ENCODE data around the gene PSMD10. TPM values are rescaled to one million over a fixed set of nuclear protein-coding genes. Genes with fewer than 3 reads are reported as not detected.

The PSMD10 gene
- total RNA-seq, 4 donors from 2014 or later: 32.9 to 46.1 (median 37.8) TPM

DNA sequence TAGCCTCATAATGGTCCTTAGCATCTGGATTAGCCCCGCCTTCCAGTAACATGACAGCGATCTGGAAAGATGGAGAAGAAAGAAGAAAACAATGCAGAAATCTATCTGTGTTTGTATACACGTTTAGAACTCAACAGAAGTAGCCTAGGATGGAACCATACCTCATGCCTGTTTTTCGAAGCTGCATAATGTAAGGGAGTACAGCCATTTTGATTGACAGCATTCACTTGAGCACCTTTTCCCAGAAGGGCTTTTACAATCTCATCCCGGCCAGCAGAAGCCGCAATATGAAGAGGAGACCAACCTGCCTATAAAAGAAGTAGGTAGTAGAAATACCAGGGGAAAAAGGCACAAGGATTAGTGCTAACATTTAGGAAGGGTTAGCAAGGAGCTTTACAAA lies 3.5 kb downstream of the PSMD10 start:
- Histone ChIP-seq H3K27me3 (no peaks in the 10 kb centered on the region), H3K9me3 (no peaks in the 10 kb centered on the region), H3K27ac (no peak overlapping the region), H3K36me3 (peaks cover 0 to 8% (median 0%) of the 10 kb centered on the region in 3 donors), H3K4me1 (peaks cover 0 to 17% (median 0%) of the 10 kb centered on the region in 4 donors), H3K4me3 (no peak overlapping the region)
- DNase-seq (ENCODE audit: low spot score in 2 of 2): no peak
- 81 to 91% methylated on average over 6 of the region's 6 CpGs for WGBS, 2 donors
- TF ChIP-seq CTCF (IDR thresholded peaks at IDR 0.05): no peak
- no peak for TF ChIP-seq EP300 (IDR thresholded peaks at IDR 0.05)
- no peak for TF ChIP-seq POLR2A (IDR thresholded peaks at IDR 0.05)

DNA sequence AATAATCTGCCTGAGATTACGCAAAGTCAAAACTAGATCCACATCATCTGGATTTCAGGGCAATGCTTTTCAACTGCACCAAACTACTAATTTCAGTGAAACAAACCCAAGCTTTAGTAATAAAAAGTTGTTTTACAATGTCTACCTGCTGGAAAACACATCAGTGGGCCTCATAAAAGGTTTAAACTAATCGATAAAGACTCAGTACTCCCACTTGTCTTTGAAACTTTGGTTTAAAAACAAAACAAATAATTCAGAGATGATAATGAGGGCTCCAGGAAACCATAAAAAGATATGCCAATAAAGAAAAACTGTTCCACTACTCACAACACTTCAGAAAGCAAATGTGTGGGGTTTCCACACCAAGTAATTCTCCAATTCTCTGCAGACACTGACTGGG lies 10.2 kb downstream of the PSMD10 start:
- WGBS, 2 donors: 80 to 92% methylated on average over 2 of the region's 2 CpGs
- no peak for DNase-seq (ENCODE audit: low spot score in 2 of 2)
- no peaks in the 10 kb centered on the region for H3K4me1 ChIP-seq
- no peak overlapping the region for H3K4me3 ChIP-seq
- H3K9me3 ChIP-seq: no peaks in the 10 kb centered on the region
- no peak for TF ChIP-seq EP300 (IDR thresholded peaks at IDR 0.05)
- TF ChIP-seq CTCF (IDR thresholded peaks at IDR 0.05): no peak
- no peak for TF ChIP-seq POLR2A (IDR thresholded peaks at IDR 0.05)
- no peak overlapping the region for H3K27ac ChIP-seq
- no peaks in the 10 kb centered on the region for H3K36me3 ChIP-seq
- peaks cover 0 to 12% of the 10 kb centered on the region in 2 donors for H3K27me3 ChIP-seq

- Histone ChIP-seq H3K4me1 (no peaks in the 10 kb centered on the region), H3K36me3 (no peaks in the 10 kb centered on the region), H3K9me3 (no peaks in the 10 kb centered on the region), H3K4me3 (no peak overlapping the region), H3K27ac (no peak overlapping the region), H3K27me3 (peaks cover 0 to 27% of the 10 kb centered on the region in 2 donors)
- 66 to 78% methylated on average over 3 to 5 of the region's 5 CpGs for WGBS, 2 donors
- no peak for TF ChIP-seq EP300 (IDR thresholded peaks at IDR 0.05)
- no peak for TF ChIP-seq POLR2A (IDR thresholded peaks at IDR 0.05)
- no peak for TF ChIP-seq CTCF (IDR thresholded peaks at IDR 0.05)
- no peak for DNase-seq (ENCODE audit: low spot score in 2 of 2)
Observed at GRCh38 chrX:108072746-108073145, 18.6 kb downstream of the PSMD10 start.

GRCh38 chrX:108071578-108071977 lies 19.8 kb downstream of the PSMD10 start:
- DNase-seq (ENCODE audit: low spot score in 2 of 2): no peak
- H3K4me3 ChIP-seq: no peak overlapping the region
- H3K27me3 ChIP-seq: peaks cover 0 to 30% of the 10 kb centered on the region in 2 donors
- no peaks in the 10 kb centered on the region for H3K4me1 ChIP-seq
- WGBS, 2 donors: 87 to 100% methylated on average over 1 of the region's 1 CpG
- no peak overlapping the region for H3K27ac ChIP-seq
- H3K9me3 ChIP-seq: no peaks in the 10 kb centered on the region
- H3K36me3 ChIP-seq: no peaks in the 10 kb centered on the region
- TF ChIP-seq CTCF (IDR thresholded peaks at IDR 0.05) (no peak), POLR2A (IDR thresholded peaks at IDR 0.05) (no peak), EP300 (IDR thresholded peaks at IDR 0.05) (no peak)

DNA sequence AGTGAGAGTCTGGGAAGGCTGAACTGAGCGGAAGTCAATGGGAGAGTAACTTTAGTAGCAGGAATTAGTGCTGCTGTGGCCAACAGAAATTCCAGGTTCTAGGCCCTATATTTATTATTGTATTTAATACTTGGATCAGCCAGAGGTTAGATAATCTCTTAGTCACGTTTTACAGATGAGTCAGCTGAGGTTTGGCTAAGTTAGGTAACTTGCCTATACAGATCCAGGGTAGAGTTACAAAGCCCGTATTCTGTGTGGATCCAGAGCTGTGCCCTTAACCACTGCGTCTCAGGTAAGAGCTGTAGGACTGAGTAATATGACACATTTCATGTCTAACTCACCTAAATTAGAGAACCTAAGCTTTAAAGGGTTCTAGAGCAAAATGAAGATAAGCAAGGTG lies 20.5 kb downstream of the PSMD10 start:
- peaks cover 0 to 37% of the 10 kb centered on the region in 2 donors for H3K27me3 ChIP-seq
- 57 to 67% methylated on average over 4 of the region's 4 CpGs for WGBS, 2 donors
- H3K4me3 ChIP-seq: no peak overlapping the region
- H3K9me3 ChIP-seq: no peaks in the 10 kb centered on the region
- no peaks in the 10 kb centered on the region for H3K4me1 ChIP-seq
- H3K36me3 ChIP-seq: no peaks in the 10 kb centered on the region
- H3K27ac ChIP-seq: no peak overlapping the region
- TF ChIP-seq CTCF (IDR thresholded peaks at IDR 0.05): no peak
- no peak for TF ChIP-seq POLR2A (IDR thresholded peaks at IDR 0.05)
- no peak for TF ChIP-seq EP300 (IDR thresholded peaks at IDR 0.05)
- DNase-seq (ENCODE audit: low spot score in 2 of 2): no peak
